ENCODE measurements around the gene ANKH.

GRCh38 chr5:14672082-14672481 is 199.5 kb downstream of the ANKH start:
- no peak for TF ChIP-seq CBX3 (IDR thresholded peaks at IDR 0.05; ENCODE audit: low read depth)
- TF ChIP-seq REST (IDR thresholded peaks at IDR 0.05; ENCODE audit: low read depth) = no peak
- no peak for TF ChIP-seq EZH2phosphoT487 (IDR thresholded peaks at IDR 0.05; ENCODE audit: borderline replicate concordance)
- TF ChIP-seq POLR2A (IDR thresholded peaks at IDR 0.05; ENCODE audit: borderline replicate concordance, extremely low read depth, insufficient read depth, insufficient read length) = no peak
- no peak for TF ChIP-seq ZBTB33 (IDR thresholded peaks at IDR 0.05; ENCODE audit: extremely low read depth, insufficient replicate concordance, low read length)
- no peak for TF ChIP-seq CTCF (IDR thresholded peaks at IDR 0.05 in 2 of 3, conservative IDR thresholded peaks at IDR 0.05 in 1 of 3; ENCODE audit: borderline replicate concordance in 1 of 3, insufficient read depth in 1 of 3, low read depth in 2 of 3, low read length in 2 of 3)
- TF ChIP-seq MAX (IDR thresholded peaks at IDR 0.05) = no peak
- TF ChIP-seq POLR2AphosphoS5 (IDR thresholded peaks at IDR 0.05; ENCODE audit: low read depth, low read length) = no peak
- TF ChIP-seq EZH2 (IDR thresholded peaks at IDR 0.05) = no peak
- TF ChIP-seq TCF7L2 (IDR thresholded peaks at IDR 0.05; ENCODE audit: borderline replicate concordance, extremely low read depth, insufficient read depth, insufficient read length) = no peak
- TF ChIP-seq CEBPB (IDR thresholded peaks at IDR 0.05; ENCODE audit: low read depth) = no peak
- no peak for TF ChIP-seq SRF (IDR thresholded peaks at IDR 0.05; ENCODE audit: low read depth)
- no peak for TF ChIP-seq SIN3A (IDR thresholded peaks at IDR 0.05; ENCODE audit: low read depth)
- no peak for TF ChIP-seq YY1 (IDR thresholded peaks at IDR 0.05; ENCODE audit: extremely low read depth, insufficient replicate concordance, low read depth, low read length)
